Activated CD4-positive, alpha-beta memory T cell treated with anti-CD3 and anti-CD28 coated beads, Interleukin-2, amount 10 ng/mL, durations not matched to agents 7 days and 5 days (primary cell): ENCODE results near the gene DBI. TPM values are rescaled to one million over a fixed set of nuclear protein-coding genes. Genes with fewer than 3 reads are reported as not detected.
"Not testable (repeated sequence)": the region's sequence is repeated elsewhere in the genome, so short reads cannot be mapped to it uniquely, and the experiment has no call there.

Experiments used
- CTCF ChIA-PET: fragments of 350-600 bp; sonication (Branson Sonifier 250); formaldehyde crosslinking; loops from one replicate; lab custom pipeline; 2021; ENCODE audit warnings: antibody characterized with exemption, inconsistent platforms; lab: Charles Lee
- POLR2A ChIA-PET: fragments of 350-600 bp; sonication (Branson Sonifier 250); formaldehyde crosslinking; loops from one replicate; lab custom pipeline; 2021; ENCODE audit warnings: antibody characterized with exemption; lab: Charles Lee
- DNase-seq: peaks from one replicate; pipeline ENCODE4 v3.0.0-alpha.2; 2020
- H3K27ac Mint-ChIP-seq: one replicate; pipeline ENCODE4 v1.8.0; 2021; ENCODE audit warnings: mild to moderate bottlenecking, mixed read lengths
- H3K27me3 Mint-ChIP-seq: one replicate; pipeline ENCODE4 v1.8.0; 2021; ENCODE audit warnings: mixed read lengths
- H3K36me3 Mint-ChIP-seq: one replicate; pipeline ENCODE4 v1.8.0; 2021; ENCODE audit warnings: low read depth, mixed read lengths
- H3K4me1 Mint-ChIP-seq: one replicate; pipeline ENCODE4 v1.8.0; 2021; ENCODE audit warnings: mixed read lengths
- H3K4me3 Mint-ChIP-seq: one replicate; pipeline ENCODE4 v1.8.0; 2021; ENCODE audit warnings: mild to moderate bottlenecking, mixed read lengths
- H3K9me3 Mint-ChIP-seq: one replicate; pipeline ENCODE4 v1.8.0; 2021; ENCODE audit warnings: mixed read lengths
- total RNA-seq, 2 experiments: library from RNA; stranded (reverse); gene quantifications; one replicate each; pipeline ENCODE4 v1.2.3, GENCODE V29; 2021

Gene DBI
- total RNA-seq, 2 experiments from 2014 or later = 142 to 150 TPM

DNA sequence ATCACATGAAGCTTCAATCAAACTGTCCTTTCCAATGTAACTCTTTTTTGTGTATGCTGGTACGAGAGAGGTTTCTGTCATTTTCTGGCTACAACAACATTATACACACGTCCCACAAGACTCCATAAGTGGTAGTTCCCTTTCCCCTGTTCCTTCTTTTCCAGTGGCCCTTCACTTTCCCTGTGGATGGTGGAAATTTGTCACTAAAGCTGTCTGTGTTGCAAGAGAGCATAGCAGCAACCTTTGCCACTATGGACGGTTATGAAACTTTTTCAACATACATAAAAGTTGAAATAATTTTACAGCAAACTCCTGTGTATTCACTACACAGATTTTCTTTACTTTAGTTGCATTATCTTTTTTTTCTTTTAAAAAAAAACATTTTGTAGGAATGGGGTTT lies 18.7 kb downstream of the DBI start:
- no peak for DNase-seq
- no peak overlapping the region for H3K27ac Mint-ChIP-seq
- no peaks in the 10 kb centered on the region for H3K9me3 Mint-ChIP-seq
- CTCF ChIA-PET = no interaction called here
- H3K4me3 Mint-ChIP-seq = no peak overlapping the region
- H3K27me3 Mint-ChIP-seq = peaks cover 29% of the 10 kb centered on the region
- H3K4me1 Mint-ChIP-seq = peaks cover 12% of the 10 kb centered on the region
- POLR2A ChIA-PET = no interaction called here
- no peaks in the 10 kb centered on the region for H3K36me3 Mint-ChIP-seq

DNA sequence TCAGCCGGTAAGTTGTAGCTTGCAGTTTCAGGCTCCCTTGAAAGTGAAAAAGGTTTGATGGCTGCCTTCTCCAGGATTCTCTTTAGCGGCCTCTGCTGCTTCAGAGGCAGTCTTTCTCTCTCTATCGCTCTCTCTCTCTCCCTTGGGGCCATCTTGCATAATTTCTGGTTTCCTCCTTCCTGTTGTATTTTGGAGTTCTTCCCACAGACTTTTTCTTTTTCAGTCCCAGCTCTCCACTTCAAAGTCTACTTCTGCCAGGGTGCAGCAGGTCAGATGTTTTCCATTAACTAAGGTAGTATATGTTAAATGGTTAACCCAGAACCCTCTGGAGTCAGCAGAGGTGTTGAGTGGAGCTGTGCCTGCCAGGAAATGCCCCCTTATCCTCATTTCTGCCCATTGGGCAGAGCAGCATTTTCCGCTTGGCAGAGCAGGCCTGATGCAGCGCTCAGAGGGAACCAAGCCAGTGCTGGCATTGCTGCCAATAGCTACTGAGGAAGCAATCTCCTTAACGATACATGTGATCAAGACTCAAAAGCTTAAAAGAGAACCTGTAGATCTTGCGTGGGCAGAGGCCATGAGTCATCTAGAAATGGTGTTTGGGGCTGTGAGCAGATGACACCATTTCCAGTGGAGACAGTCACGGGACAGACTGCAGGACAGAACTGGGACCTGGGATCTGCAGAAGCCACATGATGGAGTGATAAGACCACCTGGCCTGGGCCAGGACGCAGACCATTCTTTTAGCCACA lies 20.8 kb downstream of the DBI start:
- H3K9me3 Mint-ChIP-seq = no peaks in the 10 kb centered on the region
- no peaks in the 10 kb centered on the region for H3K36me3 Mint-ChIP-seq
- ChIA-PET POLR2A (interaction anchor here (1.2 kb wide), 1 partner anchor 21 kb away, joined by 5 read pairs; the partner anchor contains the start of genes C2orf76 and DBI), CTCF (no interaction called here)
- no peak overlapping the region for H3K27ac Mint-ChIP-seq
- DNase-seq = no peak
- H3K4me3 Mint-ChIP-seq = no peak overlapping the region
- H3K27me3 Mint-ChIP-seq = peaks cover 26% of the 10 kb centered on the region
- H3K4me1 Mint-ChIP-seq = peaks cover 12% of the 10 kb centered on the region

DNA sequence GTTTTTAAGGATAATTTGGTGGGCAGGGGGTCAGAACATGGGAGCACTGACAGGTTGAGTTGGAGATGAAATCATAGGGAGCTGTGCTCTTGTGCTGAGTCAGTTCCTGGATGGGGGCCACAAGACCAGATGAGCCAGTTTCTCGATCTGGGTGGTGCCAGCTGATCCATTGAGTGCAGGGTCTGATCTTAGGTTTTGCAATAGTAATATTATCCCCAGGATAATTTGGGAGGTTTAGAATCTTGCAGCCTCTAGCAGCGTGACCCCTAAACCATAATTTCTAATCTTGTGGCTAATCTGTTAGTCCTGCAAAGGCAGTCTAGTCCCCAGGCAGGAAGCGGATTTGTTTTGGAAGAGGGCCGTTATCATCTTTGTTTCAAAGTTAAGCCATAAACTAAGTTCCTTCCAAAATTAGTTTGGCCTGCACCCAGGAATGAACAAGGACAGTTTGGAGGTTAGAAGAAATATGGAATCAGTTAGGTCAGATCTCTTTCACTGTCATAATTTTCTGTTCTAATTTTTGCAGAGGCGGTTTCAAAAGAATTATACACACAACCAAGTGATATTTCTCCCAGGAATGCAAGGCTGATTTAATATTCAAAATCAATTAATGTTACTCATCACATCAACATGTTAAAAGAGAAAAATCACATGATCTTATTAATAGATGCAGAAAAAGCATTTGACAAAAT lies 23.0 kb downstream of the DBI start:
- no peak overlapping the region for H3K27ac Mint-ChIP-seq

DNA sequence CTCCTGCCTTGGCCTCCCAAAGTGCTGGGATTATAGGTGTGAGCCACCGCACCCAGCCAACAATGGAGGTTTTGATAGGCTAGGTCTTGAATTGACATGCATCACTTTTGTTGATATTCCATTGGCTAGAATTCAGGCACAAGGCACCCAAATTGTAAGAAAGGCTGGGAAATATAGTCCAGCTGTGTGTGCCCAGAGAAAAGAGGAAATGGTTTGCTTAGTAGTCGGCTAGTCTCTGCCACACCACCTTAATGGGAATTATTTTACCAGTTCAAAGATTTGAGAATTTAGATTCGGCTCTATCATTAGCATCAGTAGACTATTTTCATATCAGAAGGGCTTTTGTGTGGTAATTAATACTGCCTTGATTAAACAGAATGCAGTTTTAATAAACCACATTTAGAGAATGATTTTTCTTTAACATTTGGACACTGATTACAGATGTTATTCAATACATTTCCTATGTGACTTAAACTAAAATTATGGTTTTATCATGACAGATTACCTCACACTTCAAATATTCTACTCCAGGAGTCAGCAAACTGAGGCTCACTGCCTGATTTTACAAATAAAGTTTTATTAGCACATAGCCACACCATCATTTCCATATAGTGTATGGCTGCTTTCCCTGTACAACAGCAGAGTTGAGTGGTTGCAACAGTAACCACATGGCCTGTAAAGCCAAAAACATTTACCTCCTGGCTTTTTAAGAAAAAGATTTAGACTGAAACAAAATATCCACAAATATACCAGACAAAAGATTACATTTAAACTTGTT lies 27.4 kb downstream of the DBI start:
- Mint-ChIP-seq H3K4me3 (no peak overlapping the region), H3K9me3 (no peaks in the 10 kb centered on the region), H3K27ac (no peak overlapping the region), H3K4me1 (peaks cover 6% of the 10 kb centered on the region), H3K36me3 (no peaks in the 10 kb centered on the region), H3K27me3 (peaks cover 14% of the 10 kb centered on the region)
- ChIA-PET POLR2A (no interaction called here), CTCF (no interaction called here)
- DNase-seq = no peak

More for the DNA sequence above, 23.0 kb downstream of the DBI start:
- Mint-ChIP-seq H3K4me3 (no peak overlapping the region), H3K36me3 (no peaks in the 10 kb centered on the region), H3K4me1 (peaks cover 12% of the 10 kb centered on the region), H3K27me3 (peaks cover 24% of the 10 kb centered on the region), H3K9me3 (no peaks in the 10 kb centered on the region)
- no peak for DNase-seq
- ChIA-PET CTCF (no interaction called here), POLR2A (no interaction called here)

DNA sequence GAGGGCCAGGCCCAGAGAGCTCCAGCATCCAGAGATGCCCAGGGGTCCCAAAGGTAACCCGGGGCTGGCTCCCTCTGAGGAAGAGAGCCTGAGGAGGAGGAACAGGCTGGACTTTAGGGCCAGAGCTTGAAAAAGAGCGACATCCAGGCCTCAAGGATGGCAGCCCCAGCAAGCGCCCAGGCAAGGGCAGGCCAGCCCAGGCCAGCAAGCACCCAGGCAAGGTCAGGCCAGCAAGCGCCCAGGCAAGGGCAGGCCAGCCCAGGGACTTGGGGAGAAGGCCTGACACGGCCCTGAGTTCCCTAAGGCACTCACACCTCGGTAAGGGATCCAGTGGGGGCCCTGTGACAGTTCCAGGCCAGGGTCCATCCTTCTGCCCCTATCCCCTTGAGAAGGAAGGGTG lies 30.4 kb downstream of the DBI start:
- CTCF ChIA-PET = no interaction called here
- no peaks in the 10 kb centered on the region for H3K36me3 Mint-ChIP-seq
- no peak for DNase-seq
- POLR2A ChIA-PET = no interaction called here
- no peak overlapping the region for H3K27ac Mint-ChIP-seq
- H3K4me3 Mint-ChIP-seq = no peak overlapping the region
- H3K4me1 Mint-ChIP-seq = no peaks in the 10 kb centered on the region
- peaks cover 8% of the 10 kb centered on the region for H3K27me3 Mint-ChIP-seq
- no peaks in the 10 kb centered on the region for H3K9me3 Mint-ChIP-seq

DNA sequence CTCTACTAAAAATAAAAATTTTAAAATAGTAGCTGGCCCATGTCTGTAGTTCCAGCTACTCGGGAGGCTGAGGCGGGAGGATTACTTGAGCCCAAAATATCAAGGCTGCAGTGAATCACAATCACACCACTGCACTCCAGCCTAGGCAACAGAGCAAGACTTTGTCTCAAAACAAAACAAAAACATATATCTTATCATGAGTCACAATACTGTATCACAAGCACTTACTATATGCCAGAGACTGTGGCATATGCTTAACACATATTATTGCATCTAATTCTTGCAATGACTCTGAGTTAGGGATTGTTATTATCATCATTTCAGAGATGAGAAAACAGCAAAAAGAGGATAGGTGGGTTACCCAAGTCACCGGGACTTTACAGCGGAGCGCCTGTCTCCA lies 35.3 kb downstream of the DBI start:
- Mint-ChIP-seq H3K27me3 (peaks cover 4% of the 10 kb centered on the region), H3K4me3 (no peak overlapping the region), H3K4me1 (no peaks in the 10 kb centered on the region), H3K9me3 (no peaks in the 10 kb centered on the region), H3K27ac (no peak overlapping the region), H3K36me3 (no peaks in the 10 kb centered on the region)
- CTCF ChIA-PET = no interaction called here
- POLR2A ChIA-PET = no interaction called here
- DNase-seq = no peak

DNA sequence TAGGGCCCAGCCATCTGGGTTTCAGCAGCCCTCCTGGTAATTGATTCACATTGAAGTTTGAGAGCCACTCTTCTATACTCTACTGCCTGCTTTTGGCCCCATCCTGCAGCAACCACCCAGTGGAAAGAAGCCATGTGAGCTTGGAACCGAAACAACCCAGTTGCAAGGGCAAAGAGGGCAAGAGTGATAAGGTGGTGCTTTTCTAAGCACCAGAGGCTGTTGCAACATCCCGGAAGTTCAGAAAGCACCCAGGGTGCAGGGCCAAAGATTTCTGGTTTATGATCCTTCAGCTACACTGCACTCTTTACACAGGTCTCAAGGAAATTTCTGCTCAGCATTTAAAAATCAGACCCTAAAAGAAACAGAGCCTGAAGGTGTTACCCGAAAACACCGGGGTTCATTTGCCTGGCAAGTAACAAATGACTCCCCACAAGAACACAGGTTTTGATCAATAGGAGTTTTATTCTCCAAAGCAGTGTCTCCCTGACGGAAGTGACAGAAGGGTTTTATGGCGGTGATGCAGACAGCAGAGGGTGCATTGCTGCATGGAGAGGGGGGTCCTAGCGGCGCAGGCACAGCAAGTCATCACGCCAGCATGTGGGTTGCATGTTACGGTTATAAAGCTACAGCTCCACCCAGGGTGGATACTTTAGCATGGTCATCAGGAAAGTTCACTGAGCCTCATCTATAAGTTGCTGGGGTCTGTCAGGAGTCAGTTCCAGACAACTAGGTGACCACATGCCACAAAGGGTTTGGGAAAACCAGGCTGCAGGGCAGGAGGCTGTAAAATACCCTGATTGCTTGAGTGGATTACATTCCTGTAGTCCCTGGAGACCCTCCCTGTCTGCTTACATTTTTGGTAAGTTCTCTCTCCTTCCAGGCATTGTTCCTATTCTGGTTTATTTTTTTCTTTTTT lies 36.1 kb downstream of the DBI start:
- no peak overlapping the region for H3K27ac Mint-ChIP-seq
- H3K36me3 Mint-ChIP-seq = no peaks in the 10 kb centered on the region
- peaks cover 4% of the 10 kb centered on the region for H3K27me3 Mint-ChIP-seq
- CTCF ChIA-PET = no interaction called here
- H3K4me1 Mint-ChIP-seq = no peaks in the 10 kb centered on the region
- no peak for DNase-seq
- POLR2A ChIA-PET = no interaction called here
- no peaks in the 10 kb centered on the region for H3K9me3 Mint-ChIP-seq
- no peak overlapping the region for H3K4me3 Mint-ChIP-seq

DNA sequence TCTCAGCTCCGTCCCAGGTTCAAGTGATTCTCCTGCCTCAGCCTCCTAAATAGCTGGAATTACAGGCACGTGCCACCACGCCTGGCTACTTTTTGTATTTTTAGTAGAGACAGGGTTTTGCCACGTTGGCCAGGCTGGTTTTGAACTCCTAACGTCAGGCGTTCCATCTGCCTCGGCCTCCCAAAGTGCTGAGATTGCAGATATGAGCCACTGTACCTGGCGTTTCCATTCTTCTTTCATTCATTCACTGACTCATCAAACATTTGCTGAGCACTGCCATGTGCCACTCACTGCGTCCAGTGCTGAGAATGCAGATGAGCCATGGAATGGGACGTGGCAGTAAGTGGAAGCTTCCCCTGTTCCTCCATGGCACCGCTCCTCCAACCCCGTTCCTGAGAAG lies 36.8 kb downstream of the DBI start:
- H3K27ac Mint-ChIP-seq, H3K4me3 Mint-ChIP-seq, CTCF ChIA-PET, H3K36me3 Mint-ChIP-seq, H3K4me1 Mint-ChIP-seq, H3K9me3 Mint-ChIP-seq, POLR2A ChIA-PET, H3K27me3 Mint-ChIP-seq, DNase-seq: not testable (repeated sequence)

DNA sequence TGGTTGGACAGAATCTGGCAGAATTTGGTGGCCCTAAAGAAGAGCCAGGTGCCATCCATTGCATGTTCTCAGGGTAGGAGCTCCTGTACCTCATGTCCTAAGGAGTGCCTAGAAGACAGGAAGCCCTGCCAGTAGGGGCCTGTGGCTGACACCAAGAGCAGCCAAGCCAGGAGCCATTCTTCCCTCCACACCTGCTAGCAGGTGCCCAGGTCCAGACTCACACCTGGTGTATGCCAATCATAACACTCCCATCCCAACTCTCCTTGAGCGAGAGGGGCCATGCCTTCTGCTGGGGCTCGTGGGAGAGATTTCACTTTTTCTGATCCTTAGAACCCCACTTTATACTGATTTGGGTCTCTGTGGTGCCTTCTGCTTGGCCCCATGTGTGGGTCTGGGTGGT lies 38.4 kb downstream of the DBI start:
- H3K9me3 Mint-ChIP-seq = no peaks in the 10 kb centered on the region
- H3K4me1 Mint-ChIP-seq = no peaks in the 10 kb centered on the region
- DNase-seq = no peak
- H3K27ac Mint-ChIP-seq = no peak overlapping the region
- H3K4me3 Mint-ChIP-seq = no peak overlapping the region
- CTCF ChIA-PET = interaction anchor here (2.2 kb wide), 1 partner anchor 71 kb away, joined by 9 read pairs; no protein-coding TSS in a partner anchor
- POLR2A ChIA-PET = no interaction called here
- no peaks in the 10 kb centered on the region for H3K36me3 Mint-ChIP-seq
- H3K27me3 Mint-ChIP-seq = peaks cover 6% of the 10 kb centered on the region

DNA sequence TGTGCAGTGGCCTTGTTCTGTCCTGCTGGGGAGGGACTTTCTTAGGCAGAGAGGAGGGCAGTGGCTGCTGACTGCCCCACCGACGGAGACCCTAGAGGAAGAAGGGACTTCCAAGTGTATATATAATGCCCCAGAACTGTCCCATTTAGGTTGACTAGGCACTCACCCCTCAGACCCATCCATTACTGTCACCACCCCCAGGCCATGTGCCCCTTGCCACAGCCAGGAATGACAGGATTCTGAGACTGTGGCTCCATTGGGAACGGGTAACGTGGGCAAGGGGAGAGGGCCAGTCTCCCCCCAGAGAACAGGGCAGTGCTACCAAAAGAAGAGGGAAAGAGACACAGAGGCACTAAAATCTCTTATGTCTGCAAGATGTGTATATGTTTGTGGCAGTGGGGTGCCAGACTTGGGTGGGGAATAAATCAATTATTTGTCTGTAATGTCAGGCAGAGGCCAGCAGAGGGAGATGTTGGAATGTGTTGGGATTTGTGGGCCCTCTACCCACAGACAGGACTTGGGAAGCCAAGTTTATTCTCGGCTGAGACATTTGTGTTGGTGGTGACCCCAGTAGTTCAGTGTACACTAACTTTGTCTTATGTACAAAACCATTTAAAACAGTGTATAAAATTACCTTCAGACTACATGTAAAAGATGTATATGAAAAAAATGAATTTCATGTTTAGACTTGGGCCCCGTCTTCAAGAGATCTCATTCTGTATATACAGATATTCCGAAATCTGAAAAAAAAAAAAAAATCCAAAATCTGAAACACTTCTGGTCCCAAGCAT lies 40.8 kb downstream of the DBI start:
- H3K27me3 Mint-ChIP-seq = peaks cover 11% of the 10 kb centered on the region
- H3K9me3 Mint-ChIP-seq = no peaks in the 10 kb centered on the region
- H3K27ac Mint-ChIP-seq = no peak overlapping the region
- no peak overlapping the region for H3K4me3 Mint-ChIP-seq
- H3K4me1 Mint-ChIP-seq = no peaks in the 10 kb centered on the region
- DNase-seq = no peak
- POLR2A ChIA-PET = no interaction called here
- CTCF ChIA-PET = interaction anchor here (1.4 to 1.5 kb wide), 2 partner anchors 41 to 68 kb away, joined by 3 to 10 read pairs; partner anchors contain the start of genes C2orf76 and DBI
- no peaks in the 10 kb centered on the region for H3K36me3 Mint-ChIP-seq

DNA sequence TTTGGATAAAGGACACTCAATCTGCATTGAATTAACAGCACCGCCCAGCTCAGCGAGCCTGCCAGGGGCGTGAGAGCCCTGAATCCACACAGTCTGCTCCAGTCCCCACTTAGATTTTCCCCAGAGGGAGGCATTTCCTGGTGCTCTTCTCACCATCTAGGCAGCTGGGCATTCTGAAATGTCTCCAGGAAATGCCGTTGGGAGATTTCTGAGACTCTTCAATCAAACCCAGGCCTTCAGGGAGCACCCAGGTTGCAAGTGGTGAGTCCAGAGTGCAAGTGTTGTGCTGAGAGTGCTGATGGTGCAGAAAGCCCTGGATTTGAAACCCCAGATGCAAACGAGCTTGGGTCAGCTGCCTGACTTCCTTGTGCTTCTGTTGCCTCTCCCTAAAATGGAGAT lies 41.4 kb downstream of the DBI start:
- Mint-ChIP-seq H3K9me3 (no peaks in the 10 kb centered on the region), H3K36me3 (no peaks in the 10 kb centered on the region), H3K27ac (no peak overlapping the region), H3K4me1 (no peaks in the 10 kb centered on the region), H3K4me3 (no peak overlapping the region), H3K27me3 (peaks cover 13% of the 10 kb centered on the region)
- POLR2A ChIA-PET = no interaction called here
- CTCF ChIA-PET = interaction anchor here (1.4 to 1.5 kb wide), 2 partner anchors 41 to 68 kb away, joined by 3 to 10 read pairs; partner anchors contain the start of genes C2orf76 and DBI
- no peak for DNase-seq

DNA sequence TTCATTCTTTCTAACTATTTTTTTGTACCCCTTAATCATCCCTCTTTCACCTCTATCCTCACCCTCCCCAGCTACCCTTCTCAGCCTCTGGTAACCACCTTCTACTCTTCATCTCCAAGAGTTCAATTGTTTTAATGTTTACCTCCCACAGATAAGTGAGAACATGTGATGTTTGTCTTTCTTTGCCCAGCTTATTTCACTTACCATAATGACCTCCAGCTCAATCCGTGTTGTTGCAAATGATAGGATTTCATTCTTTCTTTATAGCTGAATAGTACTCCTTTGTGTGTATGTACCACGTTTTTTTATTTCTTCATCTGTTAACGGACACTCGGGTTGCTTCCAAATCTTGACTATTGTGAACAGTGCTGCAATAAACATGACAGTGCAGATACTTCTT lies 42.7 kb downstream of the DBI start:
- ChIA-PET POLR2A (no interaction called here), CTCF (interaction anchor here (0.6 to 2.0 kb wide), 2 partner anchors 45 to 67 kb away, joined by 3 to 6 read pairs; no protein-coding TSS in a partner anchor)
- no peaks in the 10 kb centered on the region for H3K36me3 Mint-ChIP-seq
- no peak overlapping the region for H3K27ac Mint-ChIP-seq
- H3K27me3 Mint-ChIP-seq = peaks cover 18% of the 10 kb centered on the region
- H3K4me1 Mint-ChIP-seq = no peaks in the 10 kb centered on the region
- H3K9me3 Mint-ChIP-seq = no peaks in the 10 kb centered on the region
- no peak overlapping the region for H3K4me3 Mint-ChIP-seq
- DNase-seq = no peak
